GM19438 (cell line): Measurements from ENCODE around the gene CFAP97D1.

Source experiments
- ATAC-seq: cut with Tn5 transposase; IDR thresholded peaks from one replicate; pipeline ENCODE4 v1.9.1; 2021; ENCODE audit warnings: low read depth; ENCODE audit not compliant: unreplicated experiment

The CFAP97D1 gene

DNA sequence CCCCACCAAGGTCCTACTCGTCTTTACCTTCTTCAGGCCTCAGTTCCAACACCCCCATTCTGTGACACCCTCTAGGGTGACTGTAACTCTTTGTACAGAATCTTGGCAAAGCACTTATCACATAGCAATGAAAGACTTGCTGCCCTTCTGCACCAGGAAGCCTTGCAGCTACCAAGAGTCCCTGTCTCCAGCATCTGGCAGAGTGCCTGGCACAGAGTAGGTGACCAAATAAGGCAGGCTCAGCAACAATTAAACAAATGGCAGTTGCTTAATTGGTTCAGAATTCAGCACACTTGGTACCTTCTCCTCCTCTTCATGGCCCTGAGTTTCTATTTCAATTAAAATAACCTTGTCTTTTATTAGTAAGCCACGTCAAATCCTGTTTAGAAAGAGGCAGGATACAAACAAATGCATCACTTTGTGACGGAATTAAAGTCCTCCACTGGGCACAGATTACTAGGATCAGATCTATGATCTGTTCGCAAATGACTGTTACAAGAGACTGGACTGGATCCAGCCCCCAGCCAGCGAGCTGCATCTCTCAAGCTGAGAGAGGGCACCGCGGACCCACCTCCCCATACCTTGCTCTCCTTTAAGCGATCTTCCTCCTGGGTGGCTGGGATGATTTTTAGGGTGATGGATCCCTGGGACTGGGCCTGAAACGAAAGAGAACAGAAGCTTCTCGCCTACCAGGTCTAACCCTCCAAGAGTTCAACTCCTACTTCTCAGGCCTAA is 43.3 kb downstream of the CFAP97D1 start:
- ATAC-seq: no peak

GRCh38 chr17:43825567-43825966 is 45.3 kb downstream of the CFAP97D1 start:
- ATAC-seq: no peak

DNA sequence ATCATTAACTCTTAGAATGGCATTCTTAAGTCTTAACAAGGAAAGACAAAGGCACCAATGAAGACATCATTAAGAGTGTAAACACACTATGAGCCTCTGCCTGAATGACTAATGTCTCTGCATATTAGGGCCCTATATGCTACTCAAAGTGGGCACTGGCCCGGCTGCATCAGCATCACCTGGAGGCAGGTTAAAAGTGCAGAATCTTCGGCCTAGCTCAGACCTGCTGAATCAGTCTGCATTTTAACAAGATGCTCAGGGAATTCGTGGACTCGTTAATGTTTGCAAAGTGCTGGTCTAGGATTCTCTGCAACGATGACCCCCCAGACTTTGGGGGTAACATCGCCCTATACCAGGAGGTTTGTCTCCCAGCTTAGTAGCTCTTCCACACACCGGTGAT is 46.0 kb downstream of the CFAP97D1 start:
- ATAC-seq: no peak

DNA sequence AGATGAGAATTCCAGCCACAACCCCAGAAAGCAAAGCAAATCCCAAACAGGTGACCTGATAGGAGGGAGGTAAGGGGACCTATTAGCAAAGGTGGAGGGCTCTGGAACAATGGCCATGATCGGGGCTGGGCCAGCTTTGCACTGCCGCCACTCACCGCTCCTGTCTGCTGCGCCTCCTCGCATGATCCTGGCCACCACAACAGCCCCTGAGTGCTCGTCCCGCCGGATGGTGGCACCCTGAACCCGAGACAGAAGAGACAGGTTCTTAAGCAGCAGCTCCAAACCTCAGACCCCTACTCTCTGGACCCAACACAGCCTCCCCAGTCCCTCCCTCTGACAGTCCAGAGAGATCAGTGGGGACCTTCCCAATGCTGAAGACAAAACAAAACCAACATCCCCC is 47.4 kb downstream of the CFAP97D1 start:
- ATAC-seq: no peak

DNA sequence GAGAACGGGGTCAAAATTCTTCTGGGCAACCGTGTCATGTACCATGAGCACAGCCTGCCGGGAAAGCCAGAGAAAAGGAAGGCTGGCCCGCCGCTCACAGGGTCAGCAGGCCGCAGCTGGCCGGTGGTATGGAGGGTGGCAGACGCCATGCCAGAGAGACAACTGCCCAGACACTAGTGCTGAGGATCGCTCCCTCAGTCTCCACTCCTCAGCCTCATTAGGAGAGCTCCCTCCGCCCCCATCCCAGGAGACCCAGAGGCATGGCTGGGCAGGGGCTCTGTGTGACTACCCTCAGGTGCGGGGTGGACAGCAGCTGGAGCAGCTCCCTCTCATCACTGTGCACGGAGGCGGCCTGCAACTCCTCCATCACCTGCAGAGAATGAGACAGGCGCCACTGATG is 49.5 kb downstream of the CFAP97D1 start:
- no peak for ATAC-seq

DNA sequence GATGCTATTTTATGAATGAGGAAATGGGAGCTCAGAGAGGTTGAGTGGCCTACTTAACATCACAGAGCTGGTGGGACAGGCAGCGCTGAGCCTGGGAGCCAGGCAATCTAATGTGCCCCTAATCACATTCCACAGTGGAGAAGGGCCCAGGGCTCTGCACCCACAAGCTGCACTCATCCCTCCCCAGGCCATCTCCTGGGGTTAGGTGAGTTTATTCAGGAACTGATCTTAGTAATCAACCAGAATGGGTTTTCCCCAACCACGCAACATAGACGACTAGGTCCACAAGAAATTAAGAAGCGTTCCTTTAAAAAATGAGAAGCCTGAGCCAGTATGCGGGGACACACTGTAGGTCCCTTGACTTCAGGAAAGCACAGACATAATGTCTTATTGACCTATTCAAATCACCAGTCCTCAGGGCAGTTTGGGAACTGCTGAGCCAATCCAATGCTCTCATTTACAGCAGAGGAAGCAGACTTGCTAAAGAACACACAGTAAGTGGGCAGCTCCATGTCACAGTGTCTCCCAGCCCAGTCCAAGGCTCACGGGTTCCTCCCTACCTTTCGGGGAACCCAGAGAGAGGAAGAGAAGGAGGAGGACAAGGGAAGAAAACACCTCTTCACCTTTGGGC is 50.4 kb downstream of the CFAP97D1 start:
- no peak for ATAC-seq

DNA sequence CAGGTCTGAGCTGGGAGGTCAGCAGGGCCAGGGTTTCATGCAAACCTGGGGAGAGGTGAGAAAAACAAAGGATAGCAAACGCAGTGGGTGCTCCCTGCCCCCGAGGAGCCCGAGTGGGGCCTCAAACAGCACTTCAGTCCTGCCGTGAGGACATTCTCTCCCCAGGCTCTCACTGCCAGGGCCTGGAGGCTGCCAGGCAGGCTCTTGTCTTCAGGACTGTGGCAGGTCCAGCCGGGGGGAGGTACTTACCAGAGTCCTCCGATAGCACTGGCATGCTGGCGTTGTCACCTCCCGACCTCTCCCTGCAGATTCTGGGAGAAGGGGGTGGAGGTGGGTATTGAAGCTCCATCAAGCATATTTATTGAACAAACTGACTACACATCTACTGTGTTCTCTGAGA is 51.4 kb downstream of the CFAP97D1 start:
- no peak for ATAC-seq

GRCh38 chr17:43832168-43832975 is 52.1 kb downstream of the CFAP97D1 start:
- ATAC-seq: no peak

- ATAC-seq: no peak
Measured at GRCh38 chr17:43832976-43833829, 53.0 kb downstream of the CFAP97D1 start, which contains the start of gene MPP3. Gene MPP3, minus strand, starts transcription at chr17:43833146. Its CDS starts 1,240 bp downstream, at chr17:43831906.

DNA sequence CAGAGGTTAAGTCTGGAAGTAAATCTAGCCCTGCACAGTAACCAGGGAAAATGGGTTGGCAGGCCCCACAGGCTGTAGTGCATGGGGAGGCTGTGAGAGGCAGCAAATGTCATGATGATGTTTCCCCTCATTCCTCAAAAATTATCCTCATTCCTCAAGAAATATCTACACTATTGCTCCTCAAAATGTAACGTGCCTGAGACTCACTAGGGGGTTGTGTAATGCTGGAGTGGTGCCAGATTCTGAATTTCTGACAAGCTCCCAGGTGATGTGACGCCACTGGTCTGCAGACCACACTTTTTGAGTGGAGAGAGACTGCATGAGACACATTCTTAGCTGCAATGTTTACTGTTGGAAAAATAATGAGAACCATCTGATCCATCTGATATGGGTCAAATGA is 53.9 kb downstream of the CFAP97D1 start:
- no peak for ATAC-seq
